ENCODE data around the gene SLC35G1. TPM values are rescaled to one million over a fixed set of nuclear protein-coding genes. Genes with fewer than 3 reads are reported as not detected.

SLC35G1 gene
- total and polyA plus RNA-seq, 9 donors = 2.9 to 6.1 (median 4.5) TPM

GRCh38 chr10:93913706-93914105 is 19.9 kb downstream of the SLC35G1 start:
- H3K27me3 ChIP-seq (ENCODE audit: control insufficient read depth, insufficient read depth, low read length) = no peaks in the 10 kb centered on the region
- WGBS (ENCODE audit: insufficient coverage) = no CpG with 5 or more reads among the region's 3 CpGs
- no peak for DNase-seq
- no peak overlapping the region for H3K4me3 ChIP-seq (ENCODE audit: low read length)
- H3K27ac ChIP-seq (ENCODE audit: low read length) = no peak overlapping the region
- H3K9me3 ChIP-seq (replicated peaks; ENCODE audit: control insufficient read depth, low read depth, low read length) = no peaks in the 10 kb centered on the region
- H3K4me1 ChIP-seq (ENCODE audit: control insufficient read depth, insufficient read depth, low read length) = peaks cover 7% of the 10 kb centered on the region
- H3K36me3 ChIP-seq (ENCODE audit: control insufficient read depth, insufficient read depth, low read length) = peaks cover 3% of the 10 kb centered on the region

GRCh38 chr10:93915598-93915997 is 21.8 kb downstream of the SLC35G1 start:
- Histone ChIP-seq H3K27ac (ENCODE audit: low read length) (no peak overlapping the region), H3K9me3 (replicated peaks; ENCODE audit: control insufficient read depth, low read depth, low read length) (no peaks in the 10 kb centered on the region), H3K4me1 (ENCODE audit: control insufficient read depth, insufficient read depth, low read length) (peaks cover 7% of the 10 kb centered on the region), H3K36me3 (ENCODE audit: control insufficient read depth, insufficient read depth, low read length) (no peaks in the 10 kb centered on the region), H3K4me3 (ENCODE audit: low read length) (no peak overlapping the region), H3K27me3 (ENCODE audit: control insufficient read depth, insufficient read depth, low read length) (no peaks in the 10 kb centered on the region)
- no peak for DNase-seq
- WGBS (ENCODE audit: insufficient coverage) = no CpG with 5 or more reads among the region's 6 CpGs

DNA sequence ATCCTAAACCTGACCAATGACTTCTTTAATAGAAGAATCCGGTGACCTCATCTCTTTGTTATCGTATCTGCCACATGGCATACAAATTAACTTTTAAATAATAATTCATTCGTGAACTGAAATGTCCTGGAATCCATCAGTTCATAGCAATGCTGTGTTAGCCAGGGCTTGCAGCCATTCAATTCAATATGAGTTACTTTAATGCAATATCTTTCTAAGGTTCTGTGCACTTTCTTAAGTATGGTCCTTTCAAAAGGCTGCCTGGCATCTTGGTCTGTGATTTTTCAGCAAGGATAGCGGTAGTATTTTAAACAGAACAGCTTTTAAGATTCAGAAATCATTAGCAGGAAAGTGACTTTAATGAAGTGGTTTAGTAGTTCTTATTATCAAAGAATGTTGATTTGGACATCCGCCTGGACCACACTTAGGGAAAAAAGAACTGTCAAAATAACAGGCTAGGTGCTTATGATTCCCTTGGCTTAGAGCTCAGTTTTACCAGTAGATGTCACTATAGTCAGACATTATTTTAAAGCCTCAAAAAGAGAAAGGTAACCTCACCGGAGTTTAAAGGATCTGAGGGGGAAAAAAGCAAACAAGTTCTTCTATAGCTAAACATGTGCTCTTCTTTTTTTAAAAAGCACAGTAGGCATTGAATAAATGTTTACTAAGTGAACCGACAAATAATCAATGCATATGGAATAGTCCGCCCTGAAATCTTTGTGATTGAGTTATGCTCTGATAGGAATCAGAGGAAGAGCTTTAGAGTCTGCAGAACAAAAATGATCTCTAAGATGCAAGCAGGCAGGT is 22.7 kb downstream of the SLC35G1 start:
- Histone ChIP-seq H3K9me3 (replicated peaks; ENCODE audit: control insufficient read depth, low read depth, low read length) (no peaks in the 10 kb centered on the region), H3K4me3 (ENCODE audit: low read length) (no peak overlapping the region), H3K27me3 (ENCODE audit: control insufficient read depth, insufficient read depth, low read length) (no peaks in the 10 kb centered on the region)

DNA sequence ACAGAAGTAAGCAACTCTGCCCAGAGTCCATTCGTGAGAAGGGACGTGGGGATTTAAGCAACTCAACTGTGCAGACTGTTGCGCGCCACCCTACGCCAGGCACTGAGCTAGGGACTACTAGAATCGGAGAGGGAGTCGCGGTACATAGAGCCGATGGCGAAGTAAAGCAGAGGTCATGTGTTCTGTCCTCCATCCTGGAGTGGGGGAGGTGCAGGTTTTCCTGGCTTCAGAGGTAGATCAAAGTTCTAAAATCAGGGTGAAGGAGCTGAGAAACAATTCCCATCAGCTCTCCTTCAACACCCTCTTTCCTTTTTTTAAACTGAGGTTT is 23.2 kb downstream of the SLC35G1 start:
- DNase-seq = no peak
- H3K27ac ChIP-seq (ENCODE audit: low read length) = no peak overlapping the region
- H3K9me3 ChIP-seq (replicated peaks; ENCODE audit: control insufficient read depth, low read depth, low read length) = no peaks in the 10 kb centered on the region
- H3K4me1 ChIP-seq (ENCODE audit: control insufficient read depth, insufficient read depth, low read length) = peaks cover 7% of the 10 kb centered on the region
- no peaks in the 10 kb centered on the region for H3K27me3 ChIP-seq (ENCODE audit: control insufficient read depth, insufficient read depth, low read length)
- no peaks in the 10 kb centered on the region for H3K36me3 ChIP-seq (ENCODE audit: control insufficient read depth, insufficient read depth, low read length)
- 63% methylated on average over 10 of the region's 10 CpGs for WGBS (ENCODE audit: insufficient coverage)
- H3K4me3 ChIP-seq (ENCODE audit: low read length) = no peak overlapping the region

More for the DNA sequence above, 22.7 kb downstream of the SLC35G1 start:
- 83% methylated on average over 1 of the region's 8 CpGs for WGBS (ENCODE audit: insufficient coverage)
- peak; percentile 66 for DNase-seq
- Histone ChIP-seq H3K27ac (ENCODE audit: low read length) (no peak overlapping the region), H3K4me1 (ENCODE audit: control insufficient read depth, insufficient read depth, low read length) (peaks cover 7% of the 10 kb centered on the region), H3K36me3 (ENCODE audit: control insufficient read depth, insufficient read depth, low read length) (no peaks in the 10 kb centered on the region)

GRCh38 chr10:93917821-93918220 is 24.0 kb downstream of the SLC35G1 start:
- no peak overlapping the region for H3K4me3 ChIP-seq (ENCODE audit: low read length)
- WGBS (ENCODE audit: insufficient coverage) = no CpG with 5 or more reads among the region's 2 CpGs
- peak; percentile 59 for DNase-seq

DNA sequence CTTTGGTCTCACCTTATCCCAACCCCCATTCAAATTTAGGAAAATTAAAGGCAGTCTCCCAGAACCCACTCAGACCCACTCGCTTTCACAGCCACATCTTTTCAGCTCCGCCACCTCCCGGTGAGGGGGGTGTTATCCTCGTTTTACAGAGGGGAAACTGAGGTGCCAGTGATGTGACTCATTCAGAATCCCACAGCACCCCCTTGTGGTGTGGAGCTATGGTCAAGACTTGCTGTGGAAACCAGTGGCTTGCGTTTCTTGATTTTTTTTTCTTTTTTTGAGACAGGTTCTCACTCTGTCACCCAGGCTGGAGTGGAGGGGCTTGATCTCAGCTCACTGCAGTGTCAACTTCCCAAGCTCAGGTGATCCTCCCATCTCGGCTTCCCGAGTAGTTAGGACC is 27.6 kb downstream of the SLC35G1 start:
- WGBS (ENCODE audit: insufficient coverage) = no CpG with 5 or more reads among the region's 7 CpGs
- no peak overlapping the region for H3K4me3 ChIP-seq (ENCODE audit: low read length)
- H3K9me3 ChIP-seq (replicated peaks; ENCODE audit: control insufficient read depth, low read depth, low read length) = no peaks in the 10 kb centered on the region
- H3K27me3 ChIP-seq (ENCODE audit: control insufficient read depth, insufficient read depth, low read length) = no peaks in the 10 kb centered on the region
- DNase-seq = no peak
- no peaks in the 10 kb centered on the region for H3K36me3 ChIP-seq (ENCODE audit: control insufficient read depth, insufficient read depth, low read length)
- H3K4me1 ChIP-seq (ENCODE audit: control insufficient read depth, insufficient read depth, low read length) = peaks cover 7% of the 10 kb centered on the region
- H3K27ac ChIP-seq (ENCODE audit: low read length) = no peak overlapping the region

More at GRCh38 chr10:93917821-93918220, 24.0 kb downstream of the SLC35G1 start:
- no peaks in the 10 kb centered on the region for H3K36me3 ChIP-seq (ENCODE audit: control insufficient read depth, insufficient read depth, low read length)
- no peaks in the 10 kb centered on the region for H3K9me3 ChIP-seq (replicated peaks; ENCODE audit: control insufficient read depth, low read depth, low read length)
- H3K27ac ChIP-seq (ENCODE audit: low read length) = no peak overlapping the region
- H3K27me3 ChIP-seq (ENCODE audit: control insufficient read depth, insufficient read depth, low read length) = no peaks in the 10 kb centered on the region
- H3K4me1 ChIP-seq (ENCODE audit: control insufficient read depth, insufficient read depth, low read length) = peaks cover 7% of the 10 kb centered on the region

DNA sequence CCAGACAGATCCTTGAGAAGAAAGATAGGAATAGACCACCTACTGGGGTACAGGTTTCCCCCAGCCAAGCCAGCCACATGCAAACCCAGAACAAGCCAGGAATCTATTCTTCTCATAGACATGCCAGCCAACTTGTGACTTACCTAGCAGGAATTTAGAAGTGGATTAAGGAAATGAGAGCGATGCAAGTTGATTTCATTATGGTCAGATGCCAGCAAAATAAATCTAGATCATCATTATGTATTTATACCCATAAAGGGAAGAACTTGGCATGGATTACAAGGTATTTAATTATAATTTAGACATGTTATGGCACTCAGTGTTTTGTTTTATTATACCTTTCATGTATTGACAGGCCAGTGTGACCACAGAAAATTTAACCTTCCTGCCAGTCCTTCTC is 32.8 kb downstream of the SLC35G1 start:
- Histone ChIP-seq H3K27me3 (ENCODE audit: control insufficient read depth, insufficient read depth, low read length) (no peaks in the 10 kb centered on the region), H3K9me3 (replicated peaks; ENCODE audit: control insufficient read depth, low read depth, low read length) (no peaks in the 10 kb centered on the region), H3K4me3 (ENCODE audit: low read length) (no peak overlapping the region), H3K27ac (ENCODE audit: low read length) (no peak overlapping the region), H3K36me3 (ENCODE audit: control insufficient read depth, insufficient read depth, low read length) (no peaks in the 10 kb centered on the region), H3K4me1 (ENCODE audit: control insufficient read depth, insufficient read depth, low read length) (no peaks in the 10 kb centered on the region)
- WGBS (ENCODE audit: insufficient coverage) = no CpG with 5 or more reads among the region's 1 CpG
- DNase-seq = no peak

DNA sequence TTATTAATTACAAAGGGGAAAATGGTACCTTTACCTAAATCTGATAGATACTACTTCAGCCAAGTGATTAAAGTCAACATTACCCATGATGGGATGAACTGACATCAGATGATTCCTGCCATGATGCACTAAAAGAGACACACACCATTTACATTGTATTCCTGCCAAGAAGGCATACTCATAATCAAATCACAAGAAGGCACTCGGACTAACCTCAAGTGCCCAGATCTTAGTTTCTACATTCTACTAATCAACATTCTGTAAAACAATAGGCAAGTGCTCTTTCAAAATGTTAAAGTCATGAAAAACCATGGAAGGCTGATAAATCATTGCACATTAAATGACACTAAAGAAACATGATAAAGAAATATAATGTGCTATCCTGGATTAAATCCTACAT is 44.4 kb downstream of the SLC35G1 start:
- no peak overlapping the region for H3K4me3 ChIP-seq (ENCODE audit: low read length)
- no peaks in the 10 kb centered on the region for H3K36me3 ChIP-seq (ENCODE audit: control insufficient read depth, insufficient read depth, low read length)
- H3K4me1 ChIP-seq (ENCODE audit: control insufficient read depth, insufficient read depth, low read length) = peaks cover 13% of the 10 kb centered on the region
- DNase-seq = no peak
- H3K27me3 ChIP-seq (ENCODE audit: control insufficient read depth, insufficient read depth, low read length) = no peaks in the 10 kb centered on the region
- no CpG with 5 or more reads among the region's 1 CpG for WGBS (ENCODE audit: insufficient coverage)
- peaks cover 4% of the 10 kb centered on the region for H3K9me3 ChIP-seq (replicated peaks; ENCODE audit: control insufficient read depth, low read depth, low read length)
- no peak overlapping the region for H3K27ac ChIP-seq (ENCODE audit: low read length)

DNA sequence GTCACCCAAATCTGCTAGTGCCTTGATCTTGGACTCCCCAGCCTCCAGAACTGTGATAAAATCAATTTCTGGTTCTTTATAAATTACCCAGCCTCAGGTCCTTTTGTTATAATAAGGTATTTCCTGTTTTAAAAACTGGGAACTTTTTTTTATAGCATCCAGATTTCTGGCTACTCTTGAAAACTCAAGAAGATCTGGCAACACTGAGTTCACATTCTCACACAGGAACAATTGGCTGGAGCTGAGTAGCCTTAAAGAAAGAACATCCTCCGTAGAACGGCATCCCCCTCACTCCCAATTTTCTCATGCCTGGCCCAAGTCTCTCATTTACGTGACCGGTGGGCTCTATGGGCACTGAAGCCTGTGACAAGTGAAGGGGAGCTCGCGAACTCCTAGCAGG is 47.1 kb downstream of the SLC35G1 start:
- Histone ChIP-seq H3K27me3 (ENCODE audit: control insufficient read depth, insufficient read depth, low read length) (no peaks in the 10 kb centered on the region), H3K4me1 (ENCODE audit: control insufficient read depth, insufficient read depth, low read length) (peaks cover 21% of the 10 kb centered on the region), H3K27ac (ENCODE audit: low read length) (peak overlapping the region; percentile 70), H3K36me3 (ENCODE audit: control insufficient read depth, insufficient read depth, low read length) (no peaks in the 10 kb centered on the region), H3K9me3 (replicated peaks; ENCODE audit: control insufficient read depth, low read depth, low read length) (no peaks in the 10 kb centered on the region), H3K4me3 (ENCODE audit: low read length) (no peak overlapping the region)
- WGBS (ENCODE audit: insufficient coverage) = 28% methylated on average over 4 of the region's 6 CpGs
- peak; percentile 74 for DNase-seq

DNA sequence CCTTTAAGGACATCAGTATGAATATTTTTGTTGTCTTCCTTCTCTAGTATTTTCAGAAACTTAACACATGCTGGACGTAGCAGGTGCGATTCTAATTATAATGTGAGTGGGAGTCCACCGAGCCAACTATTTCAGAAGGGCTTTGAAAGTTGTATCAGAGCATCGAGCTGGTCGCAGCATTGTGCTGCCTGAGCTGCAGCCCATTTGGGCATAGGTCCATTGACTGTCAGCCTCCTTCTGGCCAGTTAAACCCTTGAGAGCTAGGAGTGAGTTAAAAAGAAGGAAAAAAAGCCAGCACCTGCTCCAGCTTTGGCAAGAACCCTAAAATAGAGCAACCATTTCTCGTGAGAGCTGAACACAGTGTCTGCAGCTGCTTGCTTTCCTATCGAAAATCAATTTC is 47.8 kb downstream of the SLC35G1 start:
- 0% methylated on average over 1 of the region's 7 CpGs for WGBS (ENCODE audit: insufficient coverage)
- Histone ChIP-seq H3K27ac (ENCODE audit: low read length) (peak overlapping the region; percentile 70), H3K9me3 (replicated peaks; ENCODE audit: control insufficient read depth, low read depth, low read length) (no peaks in the 10 kb centered on the region), H3K27me3 (ENCODE audit: control insufficient read depth, insufficient read depth, low read length) (no peaks in the 10 kb centered on the region), H3K4me1 (ENCODE audit: control insufficient read depth, insufficient read depth, low read length) (peaks cover 23% of the 10 kb centered on the region), H3K4me3 (ENCODE audit: low read length) (no peak overlapping the region), H3K36me3 (ENCODE audit: control insufficient read depth, insufficient read depth, low read length) (no peaks in the 10 kb centered on the region)
- DNase-seq = peak; percentile 92
